ENCODE data around the gene ANKRD29.

The ANKRD29 gene

DNA sequence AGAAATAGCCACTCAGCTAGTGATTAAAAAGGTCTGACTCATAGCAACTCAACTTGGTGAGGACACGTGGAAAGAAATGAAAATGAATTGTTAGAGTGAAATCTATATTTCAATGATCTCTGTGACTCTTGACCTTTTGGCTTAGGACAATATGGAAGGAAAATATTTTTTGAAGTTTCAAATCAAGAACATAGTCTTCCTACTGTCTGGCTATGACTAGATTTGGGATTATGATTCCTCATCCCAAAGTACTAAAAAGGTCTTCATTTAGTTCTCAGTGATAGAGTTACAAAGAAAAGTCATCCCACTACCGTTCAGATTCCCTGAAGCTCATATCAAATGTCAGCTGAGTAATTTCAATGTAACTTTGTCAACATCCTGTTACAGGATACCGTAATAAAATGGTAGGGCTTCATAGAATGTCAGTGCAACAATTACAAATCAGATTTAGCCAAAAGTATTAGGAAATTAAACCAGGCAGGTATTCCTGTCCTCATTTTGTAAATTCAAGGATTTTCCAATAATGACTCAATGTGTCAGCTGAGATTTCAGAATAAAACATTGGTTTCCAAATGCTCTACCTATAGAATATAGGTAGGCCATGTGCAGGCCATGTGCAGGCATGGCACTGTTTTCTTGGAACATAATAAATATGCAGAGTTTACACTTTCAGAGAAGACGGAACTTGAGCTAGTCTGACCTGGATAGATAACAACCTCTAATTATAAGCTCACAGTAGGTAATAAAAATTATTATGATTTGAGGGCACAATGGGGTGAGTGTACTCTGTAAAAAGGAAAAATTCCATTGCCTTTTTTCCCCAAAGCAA lies 36.0 kb downstream of the ANKRD29 start:
- Histone ChIP-seq H3K4me3 (replicated peaks; ENCODE audit: insufficient read depth, low read length) (no peak overlapping the region), H3K27me3 (ENCODE audit: insufficient read depth, poor library complexity, severe bottlenecking) (peaks cover 3% of the 10 kb centered on the region), H3K27ac (replicated peaks) (no peak overlapping the region)
- TF ChIP-seq, protein P1, sequence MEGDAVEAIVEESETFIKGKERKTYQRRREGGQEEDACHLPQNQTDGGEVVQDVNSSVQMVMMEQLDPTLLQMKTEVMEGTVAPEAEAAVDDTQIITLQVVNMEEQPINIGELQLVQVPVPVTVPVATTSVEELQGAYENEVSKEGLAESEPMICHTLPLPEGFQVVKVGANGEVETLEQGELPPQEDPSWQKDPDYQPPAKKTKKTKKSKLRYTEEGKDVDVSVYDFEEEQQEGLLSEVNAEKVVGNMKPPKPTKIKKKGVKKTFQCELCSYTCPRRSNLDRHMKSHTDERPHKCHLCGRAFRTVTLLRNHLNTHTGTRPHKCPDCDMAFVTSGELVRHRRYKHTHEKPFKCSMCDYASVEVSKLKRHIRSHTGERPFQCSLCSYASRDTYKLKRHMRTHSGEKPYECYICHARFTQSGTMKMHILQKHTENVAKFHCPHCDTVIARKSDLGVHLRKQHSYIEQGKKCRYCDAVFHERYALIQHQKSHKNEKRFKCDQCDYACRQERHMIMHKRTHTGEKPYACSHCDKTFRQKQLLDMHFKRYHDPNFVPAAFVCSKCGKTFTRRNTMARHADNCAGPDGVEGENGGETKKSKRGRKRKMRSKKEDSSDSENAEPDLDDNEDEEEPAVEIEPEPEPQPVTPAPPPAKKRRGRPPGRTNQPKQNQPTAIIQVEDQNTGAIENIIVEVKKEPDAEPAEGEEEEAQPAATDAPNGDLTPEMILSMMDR (IDR thresholded peaks at IDR 0.05; ENCODE audit: insufficient read depth, low read length) = no peak
- TF ChIP-seq POLR2AphosphoS5 (IDR thresholded peaks at IDR 0.05; ENCODE audit: low read depth) (no peak), SPI1 (IDR thresholded peaks at IDR 0.05; ENCODE audit: borderline replicate concordance, low read depth) (no peak), GABPA (IDR thresholded peaks at IDR 0.05; ENCODE audit: low read depth) (no peak)
- TF ChIP-seq, protein P2, sequence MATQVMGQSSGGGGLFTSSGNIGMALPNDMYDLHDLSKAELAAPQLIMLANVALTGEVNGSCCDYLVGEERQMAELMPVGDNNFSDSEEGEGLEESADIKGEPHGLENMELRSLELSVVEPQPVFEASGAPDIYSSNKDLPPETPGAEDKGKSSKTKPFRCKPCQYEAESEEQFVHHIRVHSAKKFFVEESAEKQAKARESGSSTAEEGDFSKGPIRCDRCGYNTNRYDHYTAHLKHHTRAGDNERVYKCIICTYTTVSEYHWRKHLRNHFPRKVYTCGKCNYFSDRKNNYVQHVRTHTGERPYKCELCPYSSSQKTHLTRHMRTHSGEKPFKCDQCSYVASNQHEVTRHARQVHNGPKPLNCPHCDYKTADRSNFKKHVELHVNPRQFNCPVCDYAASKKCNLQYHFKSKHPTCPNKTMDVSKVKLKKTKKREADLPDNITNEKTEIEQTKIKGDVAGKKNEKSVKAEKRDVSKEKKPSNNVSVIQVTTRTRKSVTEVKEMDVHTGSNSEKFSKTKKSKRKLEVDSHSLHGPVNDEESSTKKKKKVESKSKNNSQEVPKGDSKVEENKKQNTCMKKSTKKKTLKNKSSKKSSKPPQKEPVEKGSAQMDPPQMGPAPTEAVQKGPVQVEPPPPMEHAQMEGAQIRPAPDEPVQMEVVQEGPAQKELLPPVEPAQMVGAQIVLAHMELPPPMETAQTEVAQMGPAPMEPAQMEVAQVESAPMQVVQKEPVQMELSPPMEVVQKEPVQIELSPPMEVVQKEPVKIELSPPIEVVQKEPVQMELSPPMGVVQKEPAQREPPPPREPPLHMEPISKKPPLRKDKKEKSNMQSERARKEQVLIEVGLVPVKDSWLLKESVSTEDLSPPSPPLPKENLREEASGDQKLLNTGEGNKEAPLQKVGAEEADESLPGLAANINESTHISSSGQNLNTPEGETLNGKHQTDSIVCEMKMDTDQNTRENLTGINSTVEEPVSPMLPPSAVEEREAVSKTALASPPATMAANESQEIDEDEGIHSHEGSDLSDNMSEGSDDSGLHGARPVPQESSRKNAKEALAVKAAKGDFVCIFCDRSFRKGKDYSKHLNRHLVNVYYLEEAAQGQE (IDR thresholded peaks at IDR 0.05; ENCODE audit: insufficient replicate concordance, low read depth) = no peak
- no peak for DNase-seq (ENCODE audit: low read depth in 1 of 2, low spot score in 1 of 2)

DNA sequence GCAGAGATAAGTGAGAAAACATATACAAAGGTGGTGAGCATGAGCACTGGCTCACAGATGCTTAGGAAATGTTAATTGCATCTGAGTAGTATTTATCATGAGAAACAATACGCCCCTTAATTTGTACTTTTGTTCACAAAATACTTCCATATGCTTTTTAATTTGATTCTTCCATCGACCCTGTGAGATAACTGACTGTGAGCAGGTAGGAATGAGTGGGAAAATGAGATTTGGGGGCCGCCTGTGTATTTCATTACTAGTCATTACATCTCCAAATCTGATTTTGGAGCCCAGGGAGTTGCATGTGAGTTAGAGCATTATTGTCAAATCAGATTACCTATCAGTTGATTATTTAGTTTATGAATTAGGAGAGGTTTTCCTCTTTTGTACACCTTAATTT lies 39.7 kb downstream of the ANKRD29 start:
- no peak overlapping the region for H3K4me3 ChIP-seq (replicated peaks; ENCODE audit: insufficient read depth, low read length)
- TF ChIP-seq SPI1 (IDR thresholded peaks at IDR 0.05; ENCODE audit: borderline replicate concordance, low read depth) (no peak), GABPA (IDR thresholded peaks at IDR 0.05; ENCODE audit: low read depth) (no peak), POLR2AphosphoS5 (IDR thresholded peaks at IDR 0.05; ENCODE audit: low read depth) (no peak)
- TF ChIP-seq, protein P2 (IDR thresholded peaks at IDR 0.05; ENCODE audit: insufficient replicate concordance, low read depth) = no peak
- TF ChIP-seq, protein P1 (IDR thresholded peaks at IDR 0.05; ENCODE audit: insufficient read depth, low read length) = no peak
- no peak for DNase-seq (ENCODE audit: low read depth in 1 of 2, low spot score in 1 of 2)
- no peak overlapping the region for H3K27ac ChIP-seq (replicated peaks)
- H3K27me3 ChIP-seq (ENCODE audit: insufficient read depth, poor library complexity, severe bottlenecking) = peaks cover 26% of the 10 kb centered on the region

DNA sequence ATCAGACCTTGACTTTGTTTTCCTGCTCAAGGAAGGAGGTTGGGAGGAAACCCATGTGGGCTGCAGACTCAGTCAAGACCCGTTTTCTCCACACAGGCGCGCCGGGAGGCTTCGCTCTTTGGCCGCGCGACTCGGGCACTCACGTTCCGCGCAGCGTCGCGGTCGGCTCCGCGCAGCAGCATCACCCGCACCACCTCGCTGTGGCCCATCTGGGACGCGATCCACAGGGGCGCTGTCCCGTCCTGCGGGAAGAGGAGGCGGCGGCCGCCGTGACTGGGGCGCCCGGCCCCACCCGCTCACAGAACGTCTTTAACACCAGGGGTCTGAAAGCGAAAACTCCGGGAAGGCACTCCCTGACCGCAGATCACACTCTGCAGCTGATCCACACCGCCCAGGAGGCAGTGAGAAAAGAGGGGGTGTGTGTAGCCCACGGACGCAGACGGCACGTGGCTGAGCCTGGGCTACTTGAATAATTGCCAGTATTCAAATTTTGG lies 43.3 kb downstream of the ANKRD29 start:
- no peak for DNase-seq (ENCODE audit: low read depth in 1 of 2, low spot score in 1 of 2)
- H3K27ac ChIP-seq (replicated peaks) = no peak overlapping the region
- peak overlapping the region; percentile 44 for H3K4me3 ChIP-seq (replicated peaks; ENCODE audit: insufficient read depth, low read length)
- TF ChIP-seq GABPA (IDR thresholded peaks at IDR 0.05; ENCODE audit: low read depth) = no peak
- TF ChIP-seq, protein P1 (IDR thresholded peaks at IDR 0.05; ENCODE audit: insufficient read depth, low read length) = no peak
- TF ChIP-seq SPI1 (IDR thresholded peaks at IDR 0.05; ENCODE audit: borderline replicate concordance, low read depth) = no peak
- no peak for TF ChIP-seq POLR2AphosphoS5 (IDR thresholded peaks at IDR 0.05; ENCODE audit: low read depth)
- TF ChIP-seq, protein P2 (IDR thresholded peaks at IDR 0.05; ENCODE audit: insufficient replicate concordance, low read depth) = no peak
- peaks cover 26% of the 10 kb centered on the region for H3K27me3 ChIP-seq (ENCODE audit: insufficient read depth, poor library complexity, severe bottlenecking)

Measured in HL-60 (cell line).